DND-41 (cell line): ENCODE results near the gene ZSWIM6.

Experiments
- EZH2 ChIP-seq: IDR thresholded peaks from 3 replicates; pipeline ENCODE4 v1.6.1; 2012; ENCODE audit warnings: borderline replicate concordance, low read depth, mild to moderate bottlenecking, moderate library complexity, low read length, inconsistent platforms; ENCODE audit not compliant: severe bottlenecking
- TF ChIP-seq, protein P1 (sequence below): IDR thresholded peaks from 2 replicates; pipeline ENCODE4 v1.5.1; 2012; ENCODE audit warnings: borderline replicate concordance, low read length, moderate library complexity, mild to moderate bottlenecking; ENCODE audit not compliant: poor library complexity, severe bottlenecking; ENCODE audit errors: extremely low read depth

DNA sequence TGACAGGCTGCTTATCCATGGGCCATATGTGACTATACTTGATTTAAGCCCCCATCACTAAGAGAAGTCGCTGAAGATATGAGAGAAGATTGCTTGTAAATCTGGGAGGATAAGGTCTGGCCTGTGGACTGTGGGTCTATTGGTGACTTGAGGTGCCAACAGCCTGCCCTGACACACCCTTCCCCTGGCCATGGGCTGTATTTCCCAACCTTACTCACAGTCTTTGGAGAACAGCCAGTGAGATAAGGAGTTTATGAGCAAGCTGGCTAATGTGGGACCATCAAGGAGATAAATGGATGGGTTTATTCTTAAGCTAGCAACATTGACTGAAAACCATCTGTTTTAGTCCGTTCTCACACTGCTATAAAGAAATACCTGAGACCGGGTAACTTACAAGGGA is 231.3 kb downstream of the ZSWIM6 start:
- TF ChIP-seq, protein P1, sequence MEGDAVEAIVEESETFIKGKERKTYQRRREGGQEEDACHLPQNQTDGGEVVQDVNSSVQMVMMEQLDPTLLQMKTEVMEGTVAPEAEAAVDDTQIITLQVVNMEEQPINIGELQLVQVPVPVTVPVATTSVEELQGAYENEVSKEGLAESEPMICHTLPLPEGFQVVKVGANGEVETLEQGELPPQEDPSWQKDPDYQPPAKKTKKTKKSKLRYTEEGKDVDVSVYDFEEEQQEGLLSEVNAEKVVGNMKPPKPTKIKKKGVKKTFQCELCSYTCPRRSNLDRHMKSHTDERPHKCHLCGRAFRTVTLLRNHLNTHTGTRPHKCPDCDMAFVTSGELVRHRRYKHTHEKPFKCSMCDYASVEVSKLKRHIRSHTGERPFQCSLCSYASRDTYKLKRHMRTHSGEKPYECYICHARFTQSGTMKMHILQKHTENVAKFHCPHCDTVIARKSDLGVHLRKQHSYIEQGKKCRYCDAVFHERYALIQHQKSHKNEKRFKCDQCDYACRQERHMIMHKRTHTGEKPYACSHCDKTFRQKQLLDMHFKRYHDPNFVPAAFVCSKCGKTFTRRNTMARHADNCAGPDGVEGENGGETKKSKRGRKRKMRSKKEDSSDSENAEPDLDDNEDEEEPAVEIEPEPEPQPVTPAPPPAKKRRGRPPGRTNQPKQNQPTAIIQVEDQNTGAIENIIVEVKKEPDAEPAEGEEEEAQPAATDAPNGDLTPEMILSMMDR, result no peak
- no peak for TF ChIP-seq EZH2
